K562 (cell line): Measurements from ENCODE around the gene KCNN4.

Experiments
- CEBPB ChIP-seq: fragments of 450-650 bp; IDR thresholded peaks from 2 replicates; pipeline ENCODE4 v1.6.1; 2016; ENCODE audit warnings: missing genetic modification characterization, missing compliant biosample characterization
- FOXA1 ChIP-seq: fragments of 450-650 bp; IDR thresholded peaks from 2 replicates; pipeline ENCODE4 v1.6.1; 2016; ENCODE audit warnings: mild to moderate bottlenecking, borderline replicate concordance
- JUND ChIP-seq, 2 experiments: IDR thresholded peaks; 2 replicates in 1 of 2; 3 replicates in 1 of 2; pipeline ENCODE4 v1.6.1; 2011; ENCODE audit warnings: borderline replicate concordance in 2 of 2, low read depth in 2 of 2, low read length in 2 of 2, improper control_type of control experiment in 1 of 2, missing biosample characterization in 1 of 2, missing genetic modification characterization in 1 of 2, missing genetic modification reagents in 1 of 2
- MYBL2 ChIP-seq, 2 experiments: fragments of 450-650 bp in 1 of 2; sonication (generic) in 1 of 2; formaldehyde crosslinking in 1 of 2; IDR thresholded peaks; 2 replicates each; pipeline versions ENCODE4 v1.6.1 to v1.8.1; 2017 to 2022; ENCODE audit warnings: borderline replicate concordance in 1 of 2, inconsistent platforms in 1 of 2, low read depth in 1 of 2, mild to moderate bottlenecking in 1 of 2, missing genetic modification reagents in 1 of 2, moderate library complexity in 1 of 2
- TCF7L2 ChIP-seq: fragments of 150-350 bp; IDR thresholded peaks from 2 replicates; pipeline ENCODE4 v1.6.1; 2016; ENCODE audit warnings: low read depth, mild to moderate bottlenecking, low read length, moderate library complexity
- TEAD4 ChIP-seq, 2 experiments: sonication (generic) in 1 of 2; formaldehyde crosslinking in 1 of 2; IDR thresholded peaks; 2 replicates each; pipeline versions ENCODE4 v1.6.1 to v1.8.0; 2012 to 2022; ENCODE audit warnings: borderline replicate concordance in 1 of 2, inconsistent platforms in 1 of 2, low read length in 1 of 2, mild to moderate bottlenecking in 1 of 2, missing genetic modification reagents in 1 of 2
- TF ChIP-seq, protein P1 (sequence below): fragments of 250-450 bp; sonication (Bioruptor Pico); IDR thresholded peaks from 2 replicates; pipeline ENCODE4 v1.9.0; 2021; ENCODE audit warnings: mild to moderate bottlenecking, inconsistent platforms

DNA sequence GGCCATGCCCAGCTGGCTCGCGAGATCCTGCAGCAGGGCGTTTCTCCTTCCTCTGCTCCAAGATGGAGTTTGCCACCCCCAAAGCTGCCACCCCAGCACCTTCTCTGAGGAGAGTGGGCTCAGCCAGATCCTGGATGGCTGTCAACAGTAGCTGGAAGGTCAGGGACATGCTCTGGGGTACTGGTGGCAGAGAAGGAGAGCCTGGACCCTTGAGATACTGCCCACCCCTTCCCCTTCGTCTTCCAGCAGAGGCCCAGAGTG is 53.2 kb downstream of the KCNN4 start:
- TF ChIP-seq TEAD4 (IDR thresholded peaks at IDR 0.05; ENCODE audit: low read length) (no peak), TEAD4 (CRISPR knock-in tag; IDR thresholded peaks at IDR 0.05; ENCODE audit: borderline replicate concordance) (no peak), CEBPB (tag) (no peak), TCF7L2 (no peak), JUND (IDR thresholded peaks at IDR 0.05; ENCODE audit: borderline replicate concordance, low read depth, low read length) (no peak), JUND (tag; IDR thresholded peaks at IDR 0.05; ENCODE audit: borderline replicate concordance, low read depth, low read length) (no peak), MYBL2 (IDR thresholded peaks at IDR 0.05; ENCODE audit: low read depth) (no peak), MYBL2 (CRISPR knock-in tag; IDR thresholded peaks at IDR 0.05; ENCODE audit: borderline replicate concordance) (no peak), FOXA1 (no peak)
- TF ChIP-seq, protein P1, sequence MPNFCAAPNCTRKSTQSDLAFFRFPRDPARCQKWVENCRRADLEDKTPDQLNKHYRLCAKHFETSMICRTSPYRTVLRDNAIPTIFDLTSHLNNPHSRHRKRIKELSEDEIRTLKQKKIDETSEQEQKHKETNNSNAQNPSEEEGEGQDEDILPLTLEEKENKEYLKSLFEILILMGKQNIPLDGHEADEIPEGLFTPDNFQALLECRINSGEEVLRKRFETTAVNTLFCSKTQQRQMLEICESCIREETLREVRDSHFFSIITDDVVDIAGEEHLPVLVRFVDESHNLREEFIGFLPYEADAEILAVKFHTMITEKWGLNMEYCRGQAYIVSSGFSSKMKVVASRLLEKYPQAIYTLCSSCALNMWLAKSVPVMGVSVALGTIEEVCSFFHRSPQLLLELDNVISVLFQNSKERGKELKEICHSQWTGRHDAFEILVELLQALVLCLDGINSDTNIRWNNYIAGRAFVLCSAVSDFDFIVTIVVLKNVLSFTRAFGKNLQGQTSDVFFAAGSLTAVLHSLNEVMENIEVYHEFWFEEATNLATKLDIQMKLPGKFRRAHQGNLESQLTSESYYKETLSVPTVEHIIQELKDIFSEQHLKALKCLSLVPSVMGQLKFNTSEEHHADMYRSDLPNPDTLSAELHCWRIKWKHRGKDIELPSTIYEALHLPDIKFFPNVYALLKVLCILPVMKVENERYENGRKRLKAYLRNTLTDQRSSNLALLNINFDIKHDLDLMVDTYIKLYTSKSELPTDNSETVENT (CRISPR knock-in tag) = no peak
